ENCODE data around the gene SWSAP1.

- TF ChIP-seq POLR2AphosphoS5 (IDR thresholded peaks at IDR 0.05; ENCODE audit: low read depth, low read length) (no peak), SIN3A (IDR thresholded peaks at IDR 0.05; ENCODE audit: borderline replicate concordance, insufficient read depth, low read length) (no peak)
These were observed 40.1 kb downstream of the SWSAP1 start for GRCh38 chr19:11414544-11414943.

All from PFSK-1 (cell line).